Raji (cell line): ENCODE measurements around the gene C1D.
A peak's percentile ranks its signal among the peaks of the same experiment; 100 is the strongest.

Experiments
- POLR2A ChIP-seq: IDR thresholded peaks from 2 replicates; pipeline ENCODE4 v1.6.1; 2011; ENCODE audit warnings: low read depth, low read length, control low read depth; ENCODE audit not compliant: insufficient read depth

C1D gene

GRCh38 chr2:68062680-68063387 is at the start of gene C1D:
TSS of gene C1D (minus strand) at chr2:68063004. CDS start at chr2:68047310, 15,694 bp downstream.
- TF ChIP-seq POLR2A, result peak; percentile 85

- TF ChIP-seq POLR2A, result no peak
Measured at GRCh38 chr2:68110102-68110501, 47.3 kb upstream of the C1D start.

GRCh38 chr2:68108120-68108519 is 45.3 kb upstream of the C1D start:
- no peak for TF ChIP-seq POLR2A

- TF ChIP-seq POLR2A, result no peak
Measured at GRCh38 chr2:68107475-68107874, 44.7 kb upstream of the C1D start.

- no peak for TF ChIP-seq POLR2A
Measured at GRCh38 chr2:68104111-68104835, 41.5 kb upstream of the C1D start.

GRCh38 chr2:68103709-68104055 is 40.9 kb upstream of the C1D start:
- TF ChIP-seq POLR2A, result no peak

- TF ChIP-seq POLR2A, result no peak
Measured at GRCh38 chr2:68103030-68103708, 40.4 kb upstream of the C1D start.

GRCh38 chr2:68100189-68100588 is 37.4 kb upstream of the C1D start:
- no peak for TF ChIP-seq POLR2A

- no peak for TF ChIP-seq POLR2A
Measured at GRCh38 chr2:68099260-68099659, 36.5 kb upstream of the C1D start.

- no peak for TF ChIP-seq POLR2A
Measured at GRCh38 chr2:68098291-68098797, 35.5 kb upstream of the C1D start.

GRCh38 chr2:68094111-68094510 is 31.3 kb upstream of the C1D start:
- TF ChIP-seq POLR2A, result no peak

- no peak for TF ChIP-seq POLR2A
Measured at GRCh38 chr2:68093634-68094033, 30.8 kb upstream of the C1D start.

- TF ChIP-seq POLR2A, result no peak
Measured at GRCh38 chr2:68091439-68092034, 28.7 kb upstream of the C1D start.

GRCh38 chr2:68089961-68090360 is 27.2 kb upstream of the C1D start:
- TF ChIP-seq POLR2A, result no peak

- no peak for TF ChIP-seq POLR2A
Measured at GRCh38 chr2:68088940-68089339, 26.1 kb upstream of the C1D start.
